ENCODE results near the gene SPNS1.

DNA sequence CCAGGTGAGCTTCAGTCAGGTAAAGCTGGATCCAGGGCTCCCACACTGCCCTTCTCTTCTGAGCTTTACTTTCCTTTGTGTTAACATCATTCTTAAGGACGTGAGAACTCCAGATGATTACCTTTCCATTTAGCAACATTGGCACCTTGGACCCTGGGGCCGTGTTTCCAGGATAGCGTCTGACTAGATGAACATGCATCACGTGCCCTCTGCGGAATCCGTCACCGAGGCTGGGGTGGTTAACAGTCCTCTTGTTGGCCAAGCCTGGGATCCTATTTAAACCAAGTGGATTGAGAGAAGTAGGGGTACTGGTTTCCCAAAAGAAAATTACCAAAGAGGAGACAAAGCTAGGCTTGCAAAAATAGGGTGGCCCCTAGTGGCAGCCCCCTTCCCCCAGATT lies 6.4 kb downstream of the SPNS1 start:
- TF ChIP-seq, protein P1, sequence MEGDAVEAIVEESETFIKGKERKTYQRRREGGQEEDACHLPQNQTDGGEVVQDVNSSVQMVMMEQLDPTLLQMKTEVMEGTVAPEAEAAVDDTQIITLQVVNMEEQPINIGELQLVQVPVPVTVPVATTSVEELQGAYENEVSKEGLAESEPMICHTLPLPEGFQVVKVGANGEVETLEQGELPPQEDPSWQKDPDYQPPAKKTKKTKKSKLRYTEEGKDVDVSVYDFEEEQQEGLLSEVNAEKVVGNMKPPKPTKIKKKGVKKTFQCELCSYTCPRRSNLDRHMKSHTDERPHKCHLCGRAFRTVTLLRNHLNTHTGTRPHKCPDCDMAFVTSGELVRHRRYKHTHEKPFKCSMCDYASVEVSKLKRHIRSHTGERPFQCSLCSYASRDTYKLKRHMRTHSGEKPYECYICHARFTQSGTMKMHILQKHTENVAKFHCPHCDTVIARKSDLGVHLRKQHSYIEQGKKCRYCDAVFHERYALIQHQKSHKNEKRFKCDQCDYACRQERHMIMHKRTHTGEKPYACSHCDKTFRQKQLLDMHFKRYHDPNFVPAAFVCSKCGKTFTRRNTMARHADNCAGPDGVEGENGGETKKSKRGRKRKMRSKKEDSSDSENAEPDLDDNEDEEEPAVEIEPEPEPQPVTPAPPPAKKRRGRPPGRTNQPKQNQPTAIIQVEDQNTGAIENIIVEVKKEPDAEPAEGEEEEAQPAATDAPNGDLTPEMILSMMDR (IDR thresholded peaks at IDR 0.05; ENCODE audit: low read depth, low read length, missing input control), result no peak
- TF ChIP-seq, protein P2, sequence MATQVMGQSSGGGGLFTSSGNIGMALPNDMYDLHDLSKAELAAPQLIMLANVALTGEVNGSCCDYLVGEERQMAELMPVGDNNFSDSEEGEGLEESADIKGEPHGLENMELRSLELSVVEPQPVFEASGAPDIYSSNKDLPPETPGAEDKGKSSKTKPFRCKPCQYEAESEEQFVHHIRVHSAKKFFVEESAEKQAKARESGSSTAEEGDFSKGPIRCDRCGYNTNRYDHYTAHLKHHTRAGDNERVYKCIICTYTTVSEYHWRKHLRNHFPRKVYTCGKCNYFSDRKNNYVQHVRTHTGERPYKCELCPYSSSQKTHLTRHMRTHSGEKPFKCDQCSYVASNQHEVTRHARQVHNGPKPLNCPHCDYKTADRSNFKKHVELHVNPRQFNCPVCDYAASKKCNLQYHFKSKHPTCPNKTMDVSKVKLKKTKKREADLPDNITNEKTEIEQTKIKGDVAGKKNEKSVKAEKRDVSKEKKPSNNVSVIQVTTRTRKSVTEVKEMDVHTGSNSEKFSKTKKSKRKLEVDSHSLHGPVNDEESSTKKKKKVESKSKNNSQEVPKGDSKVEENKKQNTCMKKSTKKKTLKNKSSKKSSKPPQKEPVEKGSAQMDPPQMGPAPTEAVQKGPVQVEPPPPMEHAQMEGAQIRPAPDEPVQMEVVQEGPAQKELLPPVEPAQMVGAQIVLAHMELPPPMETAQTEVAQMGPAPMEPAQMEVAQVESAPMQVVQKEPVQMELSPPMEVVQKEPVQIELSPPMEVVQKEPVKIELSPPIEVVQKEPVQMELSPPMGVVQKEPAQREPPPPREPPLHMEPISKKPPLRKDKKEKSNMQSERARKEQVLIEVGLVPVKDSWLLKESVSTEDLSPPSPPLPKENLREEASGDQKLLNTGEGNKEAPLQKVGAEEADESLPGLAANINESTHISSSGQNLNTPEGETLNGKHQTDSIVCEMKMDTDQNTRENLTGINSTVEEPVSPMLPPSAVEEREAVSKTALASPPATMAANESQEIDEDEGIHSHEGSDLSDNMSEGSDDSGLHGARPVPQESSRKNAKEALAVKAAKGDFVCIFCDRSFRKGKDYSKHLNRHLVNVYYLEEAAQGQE (IDR thresholded peaks at IDR 0.05), result no peak
- no peak for TF ChIP-seq EGR1 (IDR thresholded peaks at IDR 0.05; ENCODE audit: low read depth in 2 of 2)
- no peak for TF ChIP-seq SP1 (IDR thresholded peaks at IDR 0.05)
- TF ChIP-seq, protein P3, sequence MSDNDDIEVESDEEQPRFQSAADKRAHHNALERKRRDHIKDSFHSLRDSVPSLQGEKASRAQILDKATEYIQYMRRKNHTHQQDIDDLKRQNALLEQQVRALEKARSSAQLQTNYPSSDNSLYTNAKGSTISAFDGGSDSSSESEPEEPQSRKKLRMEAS (IDR thresholded peaks at IDR 0.05), result no peak
- no peak for TF ChIP-seq RAD21 (IDR thresholded peaks at IDR 0.05)

Measured in liver (tissue), 3 donors.